ENCODE data around the gene GLIS2.
A peak's percentile ranks its signal among the peaks of the same experiment; 100 is the strongest.

The GLIS2 gene

GRCh38 chr16:4319454-4320421 lies 3.9 kb downstream of the GLIS2 start:
- peak; percentile 57 to 63 for DNase-seq (ENCODE audit: low read depth in 2 of 2)

GRCh38 chr16:4320571-4321137 lies 4.8 kb downstream of the GLIS2 start:
- no peak for DNase-seq (ENCODE audit: low read depth in 2 of 2)

GRCh38 chr16:4321286-4322120 lies 5.6 kb downstream of the GLIS2 start:
- DNase-seq (ENCODE audit: low read depth in 2 of 2), result no peak

- no peak for DNase-seq (ENCODE audit: low read depth in 2 of 2)
Measured at GRCh38 chr16:4322121-4323052, 6.5 kb downstream of the GLIS2 start.

- DNase-seq (ENCODE audit: low read depth in 2 of 2), result no peak
Measured at GRCh38 chr16:4323071-4323844, 7.4 kb downstream of the GLIS2 start.

GRCh38 chr16:4323845-4324488 lies 8.1 kb downstream of the GLIS2 start:
- DNase-seq (ENCODE audit: low read depth in 2 of 2), result no peak

GRCh38 chr16:4324492-4325252 lies 8.8 kb downstream of the GLIS2 start:
- DNase-seq (ENCODE audit: low read depth in 2 of 2), result no peak

GRCh38 chr16:4325253-4325758 lies 9.4 kb downstream of the GLIS2 start:
- no peak for DNase-seq (ENCODE audit: low read depth in 2 of 2)

GRCh38 chr16:4327386-4328045 lies 11.6 kb downstream of the GLIS2 start:
- no peak for DNase-seq (ENCODE audit: low read depth in 2 of 2)

- DNase-seq (ENCODE audit: low read depth in 2 of 2), result no peak
Measured at GRCh38 chr16:4328046-4328781, 12.3 kb downstream of the GLIS2 start.

GRCh38 chr16:4328782-4329775 lies 13.2 kb downstream of the GLIS2 start:
- DNase-seq (ENCODE audit: low read depth in 2 of 2), result no peak

GRCh38 chr16:4330277-4330874 lies 14.5 kb downstream of the GLIS2 start:
- peak in 1 of 2 donors; percentile 47 for DNase-seq (ENCODE audit: low read depth in 2 of 2)

GRCh38 chr16:4332083-4332482 lies 16.2 kb downstream of the GLIS2 start:
- DNase-seq (ENCODE audit: low read depth in 2 of 2), result no peak

- no peak for DNase-seq (ENCODE audit: low read depth in 2 of 2)
Measured at GRCh38 chr16:4332623-4333307, 16.9 kb downstream of the GLIS2 start.

- no peak for DNase-seq (ENCODE audit: low read depth in 2 of 2)
Measured at GRCh38 chr16:4333308-4333638, 17.4 kb downstream of the GLIS2 start.
